Measurements from ENCODE around the gene FAM180A. TPM values are rescaled to one million over a fixed set of nuclear protein-coding genes. Genes with fewer than 3 reads are reported as not detected.

The FAM180A gene
- total RNA-seq, 1 donor from 2014 or later: not detected

DNA sequence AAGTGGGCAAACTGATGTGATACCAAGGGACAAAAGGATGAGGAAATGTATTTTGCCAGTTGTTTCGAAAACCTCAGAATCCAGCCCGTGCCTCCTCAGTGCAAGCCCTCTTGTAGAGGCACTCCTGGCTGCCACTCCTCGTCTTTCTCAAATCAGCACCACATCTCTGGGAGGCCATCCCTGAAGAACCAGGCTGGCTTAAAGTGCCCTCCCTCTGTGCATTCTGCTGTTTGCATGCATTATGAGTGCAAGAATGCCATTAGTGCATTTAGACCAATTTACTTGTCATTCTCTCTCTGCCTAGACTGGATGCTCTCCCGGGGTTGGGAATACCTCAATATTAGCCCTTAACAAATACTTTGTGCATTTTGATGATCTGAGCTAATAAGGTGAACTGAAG is 19.9 kb upstream of the FAM180A start:
- intact Hi-C loops (cut with micrococcal nuclease): no loop called here

DNA sequence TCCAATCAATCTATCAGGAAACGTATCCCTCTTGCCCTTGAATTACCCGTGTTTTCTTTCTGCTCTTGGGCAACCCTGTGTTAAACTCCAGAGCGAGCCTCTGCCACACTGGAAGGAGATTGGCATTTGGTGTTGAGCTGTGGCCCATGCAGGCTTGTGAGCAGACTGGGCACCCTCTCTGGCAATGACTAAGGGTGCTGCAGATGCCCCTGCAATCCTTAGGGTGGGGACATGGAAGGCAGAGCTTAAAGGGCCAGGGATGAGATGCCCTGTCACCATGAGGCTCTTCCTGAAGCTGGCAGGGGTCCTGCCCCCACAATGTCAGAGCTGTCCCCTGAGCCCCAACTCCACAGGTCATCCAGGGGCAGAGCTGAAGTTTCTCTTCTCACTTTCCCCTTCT is 19.5 kb upstream of the FAM180A start:
- Mint-ChIP-seq H3K36me3 (ENCODE audit: low read depth) (no peaks in the 10 kb centered on the region), H3K27me3 (ENCODE audit: insufficient read depth) (peaks cover 6% of the 10 kb centered on the region), H3K4me1 (ENCODE audit: low read depth) (no peaks in the 10 kb centered on the region), H3K4me3 (no peak overlapping the region), H3K27ac (no peak overlapping the region), H3K9me3 (no peaks in the 10 kb centered on the region)
- intact Hi-C loops (cut with micrococcal nuclease): no loop called here
- no peak for DNase-seq (ENCODE audit: low spot score)

More for the DNA sequence above, 19.9 kb upstream of the FAM180A start:
- Mint-ChIP-seq H3K27me3 (ENCODE audit: insufficient read depth) (peaks cover 6% of the 10 kb centered on the region), H3K4me1 (ENCODE audit: low read depth) (no peaks in the 10 kb centered on the region), H3K36me3 (ENCODE audit: low read depth) (no peaks in the 10 kb centered on the region), H3K9me3 (no peaks in the 10 kb centered on the region), H3K4me3 (no peak overlapping the region), H3K27ac (no peak overlapping the region)
- no peak for DNase-seq (ENCODE audit: low spot score)

- no peaks in the 10 kb centered on the region for H3K9me3 Mint-ChIP-seq
- intact Hi-C loops (cut with micrococcal nuclease): no loop called here
- H3K4me1 Mint-ChIP-seq (ENCODE audit: low read depth): no peaks in the 10 kb centered on the region
- H3K27ac Mint-ChIP-seq: no peak overlapping the region
- H3K4me3 Mint-ChIP-seq: no peak overlapping the region
- DNase-seq (ENCODE audit: low spot score): no peak
- H3K27me3 Mint-ChIP-seq (ENCODE audit: insufficient read depth): peaks cover 10% of the 10 kb centered on the region
- H3K36me3 Mint-ChIP-seq (ENCODE audit: low read depth): no peaks in the 10 kb centered on the region
Measured at GRCh38 chr7:135763261-135763660, 14.6 kb upstream of the FAM180A start.

DNA sequence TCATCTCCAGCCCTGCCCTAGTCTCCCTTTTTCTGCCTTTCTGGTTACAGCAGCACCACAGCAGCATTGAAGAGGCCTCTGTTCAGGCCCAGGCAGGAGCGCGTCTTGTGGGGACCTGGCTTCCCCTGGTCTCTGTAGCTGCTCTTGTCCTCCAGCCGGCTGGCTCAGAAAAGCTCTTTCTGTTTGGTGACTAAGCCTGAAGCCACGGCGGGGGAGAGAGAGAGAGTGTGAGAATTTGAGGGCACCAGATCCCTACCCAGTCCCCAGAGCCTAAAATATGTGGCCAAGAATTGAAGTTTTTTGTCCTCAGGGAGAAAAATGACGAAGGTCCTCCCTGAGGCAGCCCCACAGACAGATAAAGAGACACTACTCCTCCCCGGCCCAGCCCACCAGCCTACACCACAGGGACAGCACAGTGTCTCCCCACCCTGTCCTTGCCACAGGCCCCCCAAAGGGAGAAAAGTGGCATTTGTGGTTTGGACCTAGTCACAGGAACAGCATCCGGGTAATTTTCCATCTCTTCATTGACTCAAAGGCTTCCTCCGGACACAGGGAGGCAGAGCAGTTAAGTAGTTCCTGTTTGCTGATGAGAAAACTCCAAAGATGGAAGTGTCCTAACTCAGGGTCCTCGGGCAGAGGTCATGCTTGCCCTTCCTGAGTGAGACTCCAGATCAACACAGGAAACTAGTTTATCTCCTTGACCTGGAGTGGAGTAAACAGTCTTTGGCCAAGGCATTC is 13.3 kb upstream of the FAM180A start:
- H3K27ac Mint-ChIP-seq: no peak overlapping the region
- H3K27me3 Mint-ChIP-seq (ENCODE audit: insufficient read depth): peaks cover 10% of the 10 kb centered on the region
- DNase-seq (ENCODE audit: low spot score): no peak
- no peaks in the 10 kb centered on the region for H3K4me1 Mint-ChIP-seq (ENCODE audit: low read depth)
- no peaks in the 10 kb centered on the region for H3K36me3 Mint-ChIP-seq (ENCODE audit: low read depth)
- intact Hi-C loops (cut with micrococcal nuclease): no loop called here
- no peak overlapping the region for H3K4me3 Mint-ChIP-seq
- no peaks in the 10 kb centered on the region for H3K9me3 Mint-ChIP-seq

- no peak for DNase-seq (ENCODE audit: low spot score)
- H3K9me3 Mint-ChIP-seq: no peaks in the 10 kb centered on the region
- peaks cover 16% of the 10 kb centered on the region for H3K27me3 Mint-ChIP-seq (ENCODE audit: insufficient read depth)
- no peak overlapping the region for H3K4me3 Mint-ChIP-seq
- intact Hi-C loops (cut with micrococcal nuclease): no loop called here
- no peaks in the 10 kb centered on the region for H3K36me3 Mint-ChIP-seq (ENCODE audit: low read depth)
- H3K27ac Mint-ChIP-seq: no peak overlapping the region
- no peaks in the 10 kb centered on the region for H3K4me1 Mint-ChIP-seq (ENCODE audit: low read depth)
Measured at GRCh38 chr7:135759532-135759931, 10.9 kb upstream of the FAM180A start.

- intact Hi-C loops (cut with micrococcal nuclease): no loop called here
- H3K27ac Mint-ChIP-seq: no peak overlapping the region
- H3K4me1 Mint-ChIP-seq (ENCODE audit: low read depth): no peaks in the 10 kb centered on the region
- H3K27me3 Mint-ChIP-seq (ENCODE audit: insufficient read depth): peaks cover 16% of the 10 kb centered on the region
- no peak overlapping the region for H3K4me3 Mint-ChIP-seq
- H3K36me3 Mint-ChIP-seq (ENCODE audit: low read depth): no peaks in the 10 kb centered on the region
- no peaks in the 10 kb centered on the region for H3K9me3 Mint-ChIP-seq
- DNase-seq (ENCODE audit: low spot score): no peak
Measured at GRCh38 chr7:135758531-135758932, 9.9 kb upstream of the FAM180A start.

- Mint-ChIP-seq H3K27me3 (ENCODE audit: insufficient read depth) (peaks cover 16% of the 10 kb centered on the region), H3K4me3 (no peak overlapping the region), H3K27ac (no peak overlapping the region), H3K36me3 (ENCODE audit: low read depth) (no peaks in the 10 kb centered on the region), H3K9me3 (no peaks in the 10 kb centered on the region), H3K4me1 (ENCODE audit: low read depth) (no peaks in the 10 kb centered on the region)
- intact Hi-C loops (cut with micrococcal nuclease): no loop called here
- DNase-seq (ENCODE audit: low spot score): no peak
Measured at GRCh38 chr7:135757719-135758411, 9.3 kb upstream of the FAM180A start.

GRCh38 chr7:135756191-135756590 is 7.6 kb upstream of the FAM180A start:
- H3K9me3 Mint-ChIP-seq: no peaks in the 10 kb centered on the region
- no peaks in the 10 kb centered on the region for H3K4me1 Mint-ChIP-seq (ENCODE audit: low read depth)
- H3K36me3 Mint-ChIP-seq (ENCODE audit: low read depth): no peaks in the 10 kb centered on the region
- no peak overlapping the region for H3K4me3 Mint-ChIP-seq
- H3K27me3 Mint-ChIP-seq (ENCODE audit: insufficient read depth): peaks cover 16% of the 10 kb centered on the region
- no peak for DNase-seq (ENCODE audit: low spot score)
- H3K27ac Mint-ChIP-seq: no peak overlapping the region
- intact Hi-C loops (cut with micrococcal nuclease): no loop called here

GRCh38 chr7:135755351-135755753 is 6.7 kb upstream of the FAM180A start:
- H3K9me3 Mint-ChIP-seq: no peaks in the 10 kb centered on the region
- peaks cover 16% of the 10 kb centered on the region for H3K27me3 Mint-ChIP-seq (ENCODE audit: insufficient read depth)
- no peak overlapping the region for H3K27ac Mint-ChIP-seq
- no peaks in the 10 kb centered on the region for H3K4me1 Mint-ChIP-seq (ENCODE audit: low read depth)
- no peak overlapping the region for H3K4me3 Mint-ChIP-seq
- intact Hi-C loops (cut with micrococcal nuclease): no loop called here
- H3K36me3 Mint-ChIP-seq (ENCODE audit: low read depth): no peaks in the 10 kb centered on the region
- DNase-seq (ENCODE audit: low spot score): no peak

- DNase-seq (ENCODE audit: low spot score): no peak
- peaks cover 12% of the 10 kb centered on the region for H3K27me3 Mint-ChIP-seq (ENCODE audit: insufficient read depth)
- H3K4me1 Mint-ChIP-seq (ENCODE audit: low read depth): no peaks in the 10 kb centered on the region
- no peak overlapping the region for H3K27ac Mint-ChIP-seq
- intact Hi-C loops (cut with micrococcal nuclease): no loop called here
- no peaks in the 10 kb centered on the region for H3K36me3 Mint-ChIP-seq (ENCODE audit: low read depth)
- no peak overlapping the region for H3K4me3 Mint-ChIP-seq
- no peaks in the 10 kb centered on the region for H3K9me3 Mint-ChIP-seq
Measured at GRCh38 chr7:135753616-135754413, 5.2 kb upstream of the FAM180A start.

GRCh38 chr7:135747366-135747765 is 1.2 kb downstream of the FAM180A start:
- Mint-ChIP-seq H3K27ac (no peak overlapping the region), H3K4me1 (ENCODE audit: low read depth) (no peaks in the 10 kb centered on the region), H3K36me3 (ENCODE audit: low read depth) (no peaks in the 10 kb centered on the region), H3K27me3 (ENCODE audit: insufficient read depth) (peaks cover 4% of the 10 kb centered on the region), H3K9me3 (no peaks in the 10 kb centered on the region), H3K4me3 (no peak overlapping the region)
- intact Hi-C loops (cut with micrococcal nuclease): no loop called here
- no peak for DNase-seq (ENCODE audit: low spot score)

GRCh38 chr7:135745703-135746312 is 2.8 kb downstream of the FAM180A start:
- DNase-seq (ENCODE audit: low spot score): no peak
- H3K27me3 Mint-ChIP-seq (ENCODE audit: insufficient read depth): peaks cover 4% of the 10 kb centered on the region
- no peak overlapping the region for H3K27ac Mint-ChIP-seq
- no peaks in the 10 kb centered on the region for H3K4me1 Mint-ChIP-seq (ENCODE audit: low read depth)
- no peaks in the 10 kb centered on the region for H3K36me3 Mint-ChIP-seq (ENCODE audit: low read depth)
- intact Hi-C loops (cut with micrococcal nuclease): no loop called here
- no peak overlapping the region for H3K4me3 Mint-ChIP-seq
- H3K9me3 Mint-ChIP-seq: no peaks in the 10 kb centered on the region

Measured in activated T-helper 1 cell treated with anti-CD3 and anti-CD28 coated beads, Interleukin-12 subunit alpha, Interleukin-12 subunit beta, Interleukin-2, Interleukin-4 antibody, amounts not matched to agents 30 ng/mL and 10 ng/mL and 1 ng/mL, durations not matched to agents 14 hours and 24 hours and 36 hours (primary cell).